Temporal lobe (tissue), 2 donors: ENCODE measurements around the gene GGTLC2. TPM values are rescaled to one million over a fixed set of nuclear protein-coding genes. Genes with fewer than 3 reads are reported as not detected.

Source experiments
- small RNA-seq: library from RNA; depleted of rRNA; stranded (forward); fragments of <200 nt; gene quantifications from one replicate; pipeline ENCODE3, GENCODE V24; 2014; ENCODE audit warnings: low replicate concordance
- total RNA-seq: library from RNA; depleted of rRNA; stranded (reverse); fragments of >200 nt; gene quantifications from one replicate; pipeline ENCODE4 v1.2.3, GENCODE V29; 2014

GGTLC2 gene
- total RNA-seq, 1 donor from 2014 or later, result not detected

Small RNA genes within 50 kb of the gene (small RNA-seq; reads per million reads assigned to genes)
- gene AC244250.2 (not detected), gene IGLV3-29 (not detected), gene IGLVVI-25-1 (not detected)

Other genes with a start within 250 kb of the GGTLC2 start
- gene ZNF280B, start 135.9 kb upstream of the GGTLC2 start, total RNA-seq, result 3.9 TPM
- not detected for gene ZNF280A, start 124.3 kb upstream of the GGTLC2 start, total RNA-seq
- gene PRAME, start 85.3 kb upstream of the GGTLC2 start, total RNA-seq, result not detected
- gene IGLL5, start 243.2 kb downstream of the GGTLC2 start, total RNA-seq, result not detected